LHCN-M2 (cell line): ENCODE results near the gene DOK4. TPM values are rescaled to one million over a fixed set of nuclear protein-coding genes. Genes with fewer than 3 reads are reported as not detected.

Source experiments
- DNase-seq: peaks from one replicate; pipeline ENCODE4 v3.0.0-alpha.2; 2012; ENCODE audit warnings: low read depth
- polyA plus RNA-seq: library from polyadenylated mRNA; unstranded; fragments of >200 nt; gene quantifications from one replicate; pipeline ENCODE4 v1.2.1, GENCODE V29; 2012; ENCODE audit warnings: missing spikeins
- total RNA-seq: library from RNA; depleted of rRNA; stranded (reverse); fragments of >200 nt; gene quantifications from 2 replicates; pipeline ENCODE4 v1.2.3, GENCODE V29; 2014; rRNA removed

Gene DOK4
- total RNA-seq = 36.5 and 36.6 TPM in 2 replicates
- 25.0 TPM for polyA plus RNA-seq

DNA sequence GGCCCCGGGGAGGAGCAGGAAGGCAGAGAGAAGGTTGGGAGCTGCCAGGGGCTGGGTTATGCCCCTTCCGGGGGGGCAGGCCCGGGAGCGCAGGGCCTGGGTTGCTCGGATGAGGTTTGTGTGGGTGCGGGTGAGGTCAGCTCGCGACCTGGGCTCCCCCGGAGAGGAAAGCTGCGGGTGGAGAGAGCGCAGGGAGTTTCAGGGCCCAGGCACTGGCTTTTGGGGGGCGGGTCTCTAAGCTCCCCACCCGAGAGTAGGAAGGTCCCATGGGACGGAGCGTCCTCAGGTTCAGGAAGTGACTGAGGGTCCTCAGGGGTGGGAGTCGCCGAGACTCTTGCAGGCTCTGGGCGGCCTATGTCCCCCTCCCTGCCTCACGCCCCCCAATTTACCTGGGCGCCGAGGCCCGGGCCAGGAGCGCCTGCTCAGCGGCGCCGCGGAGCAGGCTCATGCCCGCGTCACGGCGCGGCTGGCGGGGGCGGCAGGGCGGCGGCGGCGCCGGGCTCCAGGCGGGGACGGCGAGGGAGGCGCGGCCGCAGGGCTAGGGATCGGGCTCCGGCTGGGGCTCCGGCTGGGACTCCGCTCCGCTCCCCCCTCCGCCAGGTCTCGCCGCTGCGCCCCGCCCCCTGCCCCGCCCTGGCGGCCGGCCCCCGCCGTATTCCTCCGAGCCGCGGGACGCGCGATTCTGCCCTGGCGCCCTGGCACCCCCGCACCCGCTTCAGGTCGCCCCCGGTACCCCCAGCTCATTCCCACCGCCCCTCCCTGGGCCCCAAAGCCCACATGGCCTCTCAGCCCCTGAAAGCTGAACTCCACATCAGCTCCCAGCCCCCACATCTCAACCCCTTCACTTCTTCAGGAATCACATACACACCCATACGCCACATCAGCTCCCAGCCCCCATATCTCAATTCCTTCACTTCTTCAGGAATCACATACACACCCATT, at the start of gene DOK4:
TSS of gene DOK4 (minus strand) at position 578 of the 942 bp plus-strand sequence. CDS start 6,986 bp downstream, outside the sequence.
- DNase-seq = peak; percentile 48

DNA sequence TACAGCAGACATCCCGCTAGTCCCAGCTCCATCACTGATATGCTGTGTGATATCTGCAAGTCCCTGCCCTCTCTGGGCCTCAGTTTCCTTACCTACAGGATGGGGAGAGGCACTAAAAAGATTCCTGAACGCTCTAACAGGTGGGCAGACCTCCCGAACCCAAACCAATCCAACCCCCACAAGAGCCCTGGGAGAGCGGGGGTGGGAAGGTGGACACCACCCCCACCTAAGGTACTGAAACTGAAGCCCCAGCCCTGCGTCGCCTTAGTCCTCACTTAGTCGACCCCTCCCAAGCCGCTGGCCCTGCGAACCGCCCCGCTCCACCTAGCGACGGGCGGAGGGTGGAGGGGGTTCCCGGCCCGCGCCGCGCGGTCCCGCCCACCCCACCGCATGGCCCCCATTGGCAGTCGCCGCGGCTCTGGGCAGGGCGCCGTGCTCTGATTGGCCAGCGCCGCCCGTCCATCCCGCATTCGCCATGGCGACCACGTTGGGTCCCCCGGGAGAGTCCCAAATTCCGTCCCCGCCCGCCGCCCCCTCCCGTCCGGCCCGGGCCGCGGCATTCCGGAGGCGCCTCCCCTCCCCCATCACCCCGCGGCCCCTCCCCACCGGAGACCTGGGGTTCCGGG, 49.5 kb upstream of the DOK4 start:
- DNase-seq = peak; percentile 75

- no peak for DNase-seq
Measured at GRCh38 chr16:57534881-57535658, 48.8 kb upstream of the DOK4 start.

- DNase-seq = no peak
Measured at GRCh38 chr16:57534337-57534880, 48.1 kb upstream of the DOK4 start.

GRCh38 chr16:57533431-57534336, 47.4 kb upstream of the DOK4 start:
- DNase-seq = no peak

- no peak for DNase-seq
Measured at GRCh38 chr16:57532266-57532625, 46.0 kb upstream of the DOK4 start.

GRCh38 chr16:57531635-57532265, 45.5 kb upstream of the DOK4 start:
- DNase-seq = no peak

GRCh38 chr16:57531253-57531575, 44.9 kb upstream of the DOK4 start:
- no peak for DNase-seq

- DNase-seq = no peak
Measured at GRCh38 chr16:57530522-57531252, 44.4 kb upstream of the DOK4 start.

- DNase-seq = peak; percentile 48
Measured at GRCh38 chr16:57530104-57530521, 43.8 kb upstream of the DOK4 start.

DNA sequence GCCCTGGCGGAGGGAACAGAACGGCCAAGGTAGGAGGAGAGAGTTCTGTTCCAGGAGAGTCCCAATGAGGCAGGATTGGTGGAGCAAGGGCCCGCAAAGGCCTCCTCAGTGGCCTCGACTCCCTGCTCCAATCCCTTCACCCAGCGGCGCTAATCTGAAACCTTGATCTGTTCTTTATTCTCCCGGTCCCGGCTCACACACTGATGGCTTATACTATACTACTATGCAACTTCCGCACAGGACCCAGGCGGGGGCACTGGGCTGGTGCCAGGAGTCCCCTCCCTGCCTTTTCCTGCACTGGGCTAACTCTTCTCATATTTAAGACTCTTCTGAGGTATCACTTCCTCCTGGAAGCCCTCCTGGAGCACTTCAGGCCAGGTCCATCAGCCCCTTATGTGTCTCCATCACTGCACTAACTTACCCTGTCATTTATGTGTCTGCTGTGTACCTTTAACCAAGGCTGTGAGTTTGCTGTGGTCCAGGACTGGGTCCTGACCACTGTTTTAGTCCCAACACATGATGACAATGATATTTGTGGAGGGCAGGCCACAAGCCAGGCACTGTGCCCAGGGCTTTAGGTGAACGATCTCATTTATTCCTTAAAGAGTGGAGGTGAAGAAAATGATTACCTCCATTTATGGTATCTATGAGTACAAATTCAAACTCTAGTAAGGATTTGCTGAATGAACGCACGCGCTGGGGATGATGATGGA, 43.3 kb upstream of the DOK4 start:
- DNase-seq = no peak

GRCh38 chr16:57528499-57529390, 42.5 kb upstream of the DOK4 start:
- DNase-seq = no peak

DNA sequence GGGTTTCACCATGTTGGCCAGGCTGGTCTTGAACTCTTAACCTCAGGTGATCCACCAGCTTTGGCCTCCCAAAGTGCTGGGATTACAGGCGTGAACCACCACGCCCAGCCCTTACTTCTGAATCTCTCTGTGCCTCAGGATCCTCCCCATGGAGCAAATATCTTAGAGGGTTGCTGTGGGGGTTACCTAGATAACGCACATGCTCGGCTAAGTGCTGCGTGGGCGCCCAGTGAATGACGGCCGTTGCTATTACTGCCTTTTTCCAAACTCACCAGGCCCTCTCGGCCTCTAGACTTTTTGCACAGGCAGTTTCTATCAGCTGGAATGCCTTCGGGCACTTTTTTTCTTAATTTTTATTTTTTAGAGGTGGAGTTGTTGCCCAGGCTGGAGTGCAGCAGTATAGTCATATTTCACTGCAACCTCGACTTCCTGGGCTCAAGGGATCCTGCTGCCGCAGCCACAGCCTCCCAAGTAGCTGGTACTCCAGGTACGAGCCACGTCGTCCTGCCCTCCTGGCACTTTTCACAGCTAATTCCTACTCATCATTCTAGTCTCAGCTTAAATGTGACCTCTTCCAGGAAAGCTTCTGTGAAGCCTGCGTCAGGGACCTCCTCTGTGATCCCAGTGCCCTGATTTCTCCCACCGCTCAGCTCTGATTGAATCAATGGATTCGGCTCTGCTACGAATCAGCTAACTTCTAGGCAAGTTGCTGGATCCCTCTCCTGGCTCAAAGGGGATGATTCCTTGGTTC, 41.5 kb upstream of the DOK4 start:
- DNase-seq = no peak

DNA sequence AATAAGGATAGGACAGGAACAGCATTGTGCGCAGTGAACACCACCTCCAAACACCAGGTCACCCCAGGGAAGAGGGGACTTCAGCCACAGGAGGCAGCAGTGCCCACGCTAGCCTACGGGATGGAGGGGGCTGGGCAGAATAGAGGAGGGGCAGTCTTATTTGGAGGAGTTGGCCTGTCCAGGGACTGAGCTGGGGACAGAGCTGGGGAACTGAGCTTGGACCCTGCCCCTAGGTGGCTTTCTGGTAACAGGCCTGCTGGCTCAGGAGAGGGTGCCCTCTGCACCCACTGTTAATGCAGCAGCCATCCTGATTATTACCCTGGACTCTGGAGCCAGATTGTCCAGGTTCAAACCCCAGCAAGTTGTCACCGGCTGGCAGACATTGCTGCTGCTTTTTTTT, 40.7 kb upstream of the DOK4 start:
- no peak for DNase-seq

DNA sequence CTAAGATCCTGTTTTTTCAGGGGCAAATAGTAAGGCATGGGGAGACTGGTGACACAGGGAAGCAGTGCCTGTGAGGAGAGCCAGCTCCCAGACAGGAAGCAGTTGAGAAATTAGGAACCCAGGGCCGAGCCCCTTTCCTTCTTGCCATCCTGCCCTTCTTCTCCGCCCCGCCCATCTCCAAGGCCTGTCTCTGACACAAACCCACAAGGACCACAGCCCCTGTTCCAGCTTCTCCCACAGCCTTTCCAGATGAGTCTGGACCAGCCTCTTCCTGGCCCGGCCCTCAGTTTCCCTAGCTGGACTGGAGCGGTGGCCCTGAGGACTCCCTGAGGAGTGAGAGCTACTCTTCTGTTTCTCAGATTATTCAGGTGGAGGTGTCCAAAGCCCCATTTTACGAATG, 40.2 kb upstream of the DOK4 start:
- no peak for DNase-seq

DNA sequence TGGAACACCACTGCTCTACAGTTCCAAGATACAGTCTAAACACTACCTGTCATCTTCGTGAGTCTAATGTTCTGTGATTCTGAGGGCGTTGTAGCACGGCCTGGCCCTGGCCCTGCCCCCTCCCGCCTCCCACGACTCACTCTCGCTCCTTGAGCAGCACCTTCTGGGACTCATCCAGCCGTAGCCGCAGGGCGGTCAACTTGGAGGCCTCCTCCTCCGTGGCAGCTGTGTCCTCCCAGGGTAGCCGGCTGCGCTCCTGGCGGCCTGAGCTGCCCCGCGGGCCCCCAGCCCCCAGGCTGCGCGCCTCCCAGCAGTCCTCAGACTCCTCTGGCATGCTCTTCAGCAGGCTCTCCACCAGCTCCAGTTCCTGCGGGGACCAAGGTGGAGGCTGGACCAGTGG, 39.5 kb upstream of the DOK4 start:
- no peak for DNase-seq

DNA sequence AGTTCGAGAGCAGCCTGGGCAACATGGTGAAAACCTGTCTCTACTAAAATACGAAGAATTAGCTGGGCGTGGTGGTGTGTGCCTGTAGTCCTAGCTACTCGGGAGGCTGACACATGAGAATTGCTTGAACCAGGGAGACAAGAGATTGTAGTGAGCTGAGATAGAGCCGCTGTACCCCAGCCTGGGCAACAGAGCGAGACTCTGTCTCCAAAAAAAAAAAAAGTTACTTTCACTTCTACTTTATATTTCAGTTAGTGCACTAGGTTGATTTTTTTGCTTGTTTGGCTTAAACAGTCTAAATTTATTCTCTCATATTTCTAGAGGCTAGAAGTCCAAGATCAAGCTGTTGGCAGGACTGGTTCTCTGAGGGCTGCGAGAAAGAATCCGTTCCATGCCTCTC, 36.7 kb upstream of the DOK4 start:
- DNase-seq = no peak
